ENCODE results near the gene DPH1. TPM values are rescaled to one million over a fixed set of nuclear protein-coding genes. Genes with fewer than 3 reads are reported as not detected.

Gene DPH1
- total and polyA plus RNA-seq, 2 donors, result 16.5 to 26.4 TPM

DNA sequence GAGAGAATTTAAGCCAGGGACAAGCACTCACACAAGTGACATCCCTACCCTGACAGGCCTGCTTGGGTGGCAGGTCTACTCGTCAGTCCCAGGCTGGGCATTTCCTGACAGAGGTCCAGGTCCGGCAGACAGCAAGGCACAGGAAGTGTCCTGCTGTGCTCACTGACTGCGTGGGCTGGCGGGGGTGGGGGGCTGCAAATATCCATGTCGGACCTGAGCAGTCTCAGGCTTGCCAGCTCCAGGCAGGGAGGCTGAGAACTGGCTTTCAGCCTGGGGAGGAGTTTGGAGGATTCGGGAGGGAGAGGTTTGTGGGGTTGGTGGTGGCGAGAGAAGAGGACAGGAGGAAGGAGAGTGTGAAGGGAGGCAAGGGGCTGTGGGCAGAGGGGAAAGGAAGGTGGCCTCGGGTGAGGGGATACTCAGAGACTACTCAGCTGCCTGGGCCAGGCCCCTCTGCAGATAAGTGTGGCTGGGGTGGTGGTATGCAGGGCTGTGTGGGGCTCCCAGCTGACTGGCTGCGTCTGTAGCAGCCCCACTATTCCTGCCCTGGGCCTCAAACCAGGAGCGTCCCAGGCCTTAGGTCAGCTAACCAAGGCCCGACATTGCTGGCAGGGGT is 32.7 kb downstream of the DPH1 start:
- Histone ChIP-seq H3K27me3 (ENCODE audit: control insufficient read depth in 2 of 2, insufficient read depth in 1 of 2, low read length in 1 of 2) (peaks cover 28 to 41% of the 10 kb centered on the region in 2 donors), H3K9me3 (ENCODE audit: control insufficient read depth in 2 of 2, insufficient read depth in 1 of 2, low read length in 1 of 2) (peaks cover 1 to 9% of the 10 kb centered on the region in 2 donors), H3K4me1 (ENCODE audit: control insufficient read depth in 2 of 2, insufficient read depth in 2 of 2, low read length in 2 of 2) (peaks cover 5 to 56% of the 10 kb centered on the region in 2 donors), H3K36me3 (ENCODE audit: control insufficient read depth in 2 of 2, insufficient read depth in 2 of 2, low read length in 1 of 2) (peaks cover 53 to 62% of the 10 kb centered on the region in 2 donors), H3K4me3 (ENCODE audit: low read length in 2 of 2) (no peak overlapping the region), H3K27ac (ENCODE audit: low read depth in 1 of 2, low read length in 1 of 2) (peak overlapping the region; percentile 24 to 48)
- 93% methylated on average over 11 of the region's 11 CpGs for WGBS
- no peak for DNase-seq (ENCODE audit: low read depth in 6 of 9, low spot score in 9 of 9)

DNA sequence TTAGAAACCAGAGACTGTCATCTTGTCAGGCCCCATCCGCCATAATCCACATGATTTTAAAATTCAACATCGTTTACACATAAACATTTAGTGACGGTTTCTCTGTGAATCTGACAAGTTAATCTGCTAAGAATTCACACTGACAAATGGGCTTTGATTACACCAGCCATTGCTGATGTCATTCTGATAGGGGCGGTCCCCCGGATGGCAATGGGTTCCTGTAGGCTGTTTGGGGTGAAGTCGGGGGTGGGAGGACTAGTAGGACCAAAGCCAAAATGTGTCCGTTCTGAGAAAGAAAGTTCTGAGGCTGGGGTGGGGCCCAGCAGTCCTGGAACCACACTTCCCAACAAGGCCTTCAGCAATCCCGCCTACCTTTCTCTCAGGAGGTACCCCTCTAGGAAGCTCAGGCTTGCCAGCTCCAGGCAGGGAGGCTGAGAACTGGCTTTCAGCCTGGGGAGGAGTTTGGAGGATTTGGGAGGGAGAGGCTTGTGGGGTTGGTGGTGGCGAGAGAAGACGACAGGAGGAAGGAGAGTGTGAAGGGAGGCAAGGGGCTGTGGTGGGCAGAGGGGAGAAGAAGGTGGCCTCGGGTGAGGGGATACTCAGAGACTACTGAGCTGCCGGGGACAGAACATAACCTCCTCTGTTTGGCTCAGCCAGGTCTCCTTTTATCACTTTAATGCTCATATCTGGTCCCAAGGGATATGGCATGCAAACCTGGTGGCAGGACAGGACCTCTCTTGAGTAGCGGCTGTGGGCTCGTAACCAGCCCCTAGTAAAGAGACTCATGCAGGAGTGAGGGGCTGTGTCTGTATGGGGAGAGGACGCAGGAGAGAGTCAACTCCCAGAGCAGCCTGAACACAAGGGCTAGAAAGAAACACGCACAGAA is 33.6 kb downstream of the DPH1 start:
- Histone ChIP-seq H3K36me3 (ENCODE audit: control insufficient read depth in 2 of 2, insufficient read depth in 2 of 2, low read length in 1 of 2) (peaks cover 60 to 65% of the 10 kb centered on the region in 2 donors), H3K9me3 (ENCODE audit: control insufficient read depth in 2 of 2, insufficient read depth in 1 of 2, low read length in 1 of 2) (peaks cover 0 to 3% of the 10 kb centered on the region in 2 donors), H3K4me3 (ENCODE audit: low read length in 2 of 2) (no peak overlapping the region), H3K4me1 (ENCODE audit: control insufficient read depth in 2 of 2, insufficient read depth in 2 of 2, low read length in 2 of 2) (peaks cover 10 to 61% of the 10 kb centered on the region in 2 donors), H3K27me3 (ENCODE audit: control insufficient read depth in 2 of 2, insufficient read depth in 1 of 2, low read length in 1 of 2) (peaks cover 20 to 33% of the 10 kb centered on the region in 2 donors), H3K27ac (ENCODE audit: low read depth in 1 of 2, low read length in 1 of 2) (peak overlapping the region; percentile 3 to 6)
- WGBS, result 91% methylated on average over 16 of the region's 16 CpGs
- no peak for DNase-seq (ENCODE audit: low read depth in 6 of 9, low spot score in 9 of 9)

DNA sequence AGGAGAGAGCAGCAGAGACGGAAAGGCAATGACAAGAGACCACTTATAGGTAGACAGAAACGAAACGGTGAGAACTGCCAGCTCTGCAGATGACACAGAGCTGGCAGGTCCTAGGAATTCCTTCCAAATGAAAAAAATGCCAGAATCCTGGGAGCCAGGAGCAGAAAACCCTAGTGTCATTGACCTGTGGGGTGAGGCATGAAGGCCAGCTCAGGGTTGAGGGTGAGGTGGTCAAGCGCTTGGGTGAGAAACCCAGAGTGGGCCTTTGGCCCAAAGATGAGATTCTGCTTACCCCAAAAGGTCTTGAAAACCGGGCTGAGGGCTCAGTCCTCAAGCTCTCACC is 34.2 kb downstream of the DPH1 start:
- no peak for DNase-seq (ENCODE audit: low read depth in 6 of 9, low spot score in 9 of 9)
- peaks cover 0 to 3% of the 10 kb centered on the region in 2 donors for H3K9me3 ChIP-seq (ENCODE audit: control insufficient read depth in 2 of 2, insufficient read depth in 1 of 2, low read length in 1 of 2)
- peaks cover 14 to 27% of the 10 kb centered on the region in 2 donors for H3K27me3 ChIP-seq (ENCODE audit: control insufficient read depth in 2 of 2, insufficient read depth in 1 of 2, low read length in 1 of 2)
- peaks cover 9 to 62% of the 10 kb centered on the region in 2 donors for H3K4me1 ChIP-seq (ENCODE audit: control insufficient read depth in 2 of 2, insufficient read depth in 2 of 2, low read length in 2 of 2)
- no peak overlapping the region for H3K27ac ChIP-seq (ENCODE audit: low read depth in 1 of 2, low read length in 1 of 2)
- WGBS, result 85% methylated on average over 5 of the region's 5 CpGs
- H3K36me3 ChIP-seq (ENCODE audit: control insufficient read depth in 2 of 2, insufficient read depth in 2 of 2, low read length in 1 of 2), result peaks cover 65 to 69% of the 10 kb centered on the region in 2 donors
- no peak overlapping the region for H3K4me3 ChIP-seq (ENCODE audit: low read length in 2 of 2)

DNA sequence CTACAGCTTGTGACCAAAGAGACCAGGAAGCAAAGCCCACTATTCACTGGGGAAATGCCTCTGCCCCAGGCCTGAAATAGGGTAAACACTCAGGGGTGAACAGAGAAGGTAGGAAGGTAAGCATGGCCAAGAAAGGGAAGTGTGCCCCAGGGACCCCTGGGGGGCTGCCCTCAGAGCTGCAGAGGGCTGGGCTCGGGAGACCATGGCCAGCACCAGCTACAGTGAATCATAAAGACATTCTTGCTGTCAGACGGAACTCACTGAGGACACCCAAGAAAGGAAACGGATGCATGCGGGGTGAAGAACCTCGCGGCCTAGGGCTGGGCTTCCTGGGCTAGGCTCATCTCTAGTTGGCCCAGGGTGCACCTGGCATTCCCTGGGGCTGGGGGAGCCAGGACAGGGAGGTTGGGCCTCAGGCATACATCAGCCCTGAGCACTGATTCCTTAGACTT is 34.6 kb downstream of the DPH1 start:
- Histone ChIP-seq H3K9me3 (ENCODE audit: control insufficient read depth in 2 of 2, insufficient read depth in 1 of 2, low read length in 1 of 2) (peaks cover 0 to 3% of the 10 kb centered on the region in 2 donors), H3K4me1 (ENCODE audit: control insufficient read depth in 2 of 2, insufficient read depth in 2 of 2, low read length in 2 of 2) (peaks cover 9 to 57% of the 10 kb centered on the region in 2 donors), H3K27ac (ENCODE audit: low read depth in 1 of 2, low read length in 1 of 2) (no peak overlapping the region), H3K36me3 (ENCODE audit: control insufficient read depth in 2 of 2, insufficient read depth in 2 of 2, low read length in 1 of 2) (peaks cover 65 to 70% of the 10 kb centered on the region in 2 donors), H3K4me3 (ENCODE audit: low read length in 2 of 2) (no peak overlapping the region), H3K27me3 (ENCODE audit: control insufficient read depth in 2 of 2, insufficient read depth in 1 of 2, low read length in 1 of 2) (peaks cover 10 to 22% of the 10 kb centered on the region in 2 donors)
- DNase-seq (ENCODE audit: low read depth in 6 of 9, low spot score in 9 of 9), result no peak
- 93% methylated on average over 6 of the region's 6 CpGs for WGBS

DNA sequence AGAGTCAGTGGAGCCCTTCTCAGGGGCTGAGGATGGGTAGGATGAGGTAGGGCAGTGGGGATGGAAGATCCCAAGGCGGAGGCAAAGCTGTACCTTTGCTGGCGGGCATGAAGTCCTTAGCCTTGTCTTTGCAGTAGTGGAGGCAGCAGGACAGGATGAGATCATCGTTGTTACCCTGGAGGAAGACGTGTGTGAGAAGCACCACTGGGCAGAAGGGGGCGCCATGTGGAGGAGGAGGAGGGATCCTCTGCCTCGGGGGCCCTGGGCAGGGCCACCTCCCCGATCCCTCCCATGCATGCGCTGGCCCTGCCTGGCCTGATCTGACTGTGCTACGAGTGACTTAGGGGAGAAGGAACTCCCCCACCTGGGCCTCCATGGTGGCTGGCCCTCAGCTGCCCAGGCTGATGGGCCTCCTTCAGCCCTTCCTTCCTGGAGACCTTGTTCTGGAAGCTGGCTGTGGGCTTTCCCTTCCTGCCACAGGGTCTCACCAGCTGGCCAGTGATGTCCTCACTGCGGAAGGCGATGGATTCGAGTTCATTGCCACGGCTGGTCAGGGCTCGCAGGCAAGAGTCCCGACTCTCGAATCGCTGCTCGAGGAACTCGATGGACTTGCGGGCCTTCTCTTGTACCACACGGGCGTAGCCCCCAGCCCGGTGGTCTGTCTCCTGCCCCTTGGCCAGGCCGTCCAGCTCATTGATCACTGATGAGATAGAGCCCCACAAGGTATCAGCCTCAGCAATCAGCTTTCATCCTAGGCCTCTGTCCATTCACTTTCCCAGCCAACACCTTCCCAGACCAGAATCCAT is 35.2 kb downstream of the DPH1 start:
- Histone ChIP-seq H3K27ac (ENCODE audit: low read depth in 1 of 2, low read length in 1 of 2) (no peak overlapping the region), H3K4me1 (ENCODE audit: control insufficient read depth in 2 of 2, insufficient read depth in 2 of 2, low read length in 2 of 2) (peaks cover 9 to 52% of the 10 kb centered on the region in 2 donors), H3K36me3 (ENCODE audit: control insufficient read depth in 2 of 2, insufficient read depth in 2 of 2, low read length in 1 of 2) (peaks cover 62 to 76% of the 10 kb centered on the region in 2 donors), H3K27me3 (ENCODE audit: control insufficient read depth in 2 of 2, insufficient read depth in 1 of 2, low read length in 1 of 2) (peaks cover 4 to 16% of the 10 kb centered on the region in 2 donors), H3K9me3 (ENCODE audit: control insufficient read depth in 2 of 2, insufficient read depth in 1 of 2, low read length in 1 of 2) (no peaks in the 10 kb centered on the region), H3K4me3 (ENCODE audit: low read length in 2 of 2) (no peak overlapping the region)
- DNase-seq (ENCODE audit: low read depth in 6 of 9, low spot score in 9 of 9), result no peak
- WGBS, result 94% methylated on average over 24 of the region's 24 CpGs

DNA sequence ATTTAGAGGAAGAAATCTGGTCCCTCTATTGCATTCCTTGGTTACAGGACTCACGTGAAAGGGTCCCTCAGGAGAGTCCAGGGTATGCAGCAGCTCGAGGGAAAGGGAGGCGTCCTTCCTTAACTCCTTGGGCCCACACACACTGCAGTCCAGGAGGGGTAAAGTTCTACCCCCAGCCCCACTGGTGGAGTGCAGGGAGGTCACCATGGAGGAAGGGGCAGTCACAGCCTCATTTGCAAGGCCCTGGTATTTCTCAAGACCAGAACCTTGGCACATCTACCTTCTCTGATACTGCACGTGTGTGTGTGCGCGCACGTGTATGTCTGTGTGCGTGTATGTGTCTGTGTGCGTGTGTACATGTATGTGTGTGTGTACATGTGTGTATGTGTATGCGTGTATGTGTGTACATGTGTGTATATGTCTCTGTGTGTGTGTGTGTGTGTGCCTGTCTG is 36.0 kb downstream of the DPH1 start:
- H3K4me1 ChIP-seq (ENCODE audit: control insufficient read depth in 2 of 2, insufficient read depth in 2 of 2, low read length in 2 of 2), result peaks cover 9 to 49% of the 10 kb centered on the region in 2 donors
- H3K36me3 ChIP-seq (ENCODE audit: control insufficient read depth in 2 of 2, insufficient read depth in 2 of 2, low read length in 1 of 2), result peaks cover 61 to 79% of the 10 kb centered on the region in 2 donors
- WGBS, result 97% methylated on average over 10 of the region's 10 CpGs

GRCh38 chr17:2067048-2067561 is 37.2 kb downstream of the DPH1 start:
- WGBS, result 92% methylated on average over 14 of the region's 14 CpGs
- no peak overlapping the region for H3K4me3 ChIP-seq (ENCODE audit: low read length in 2 of 2)
- H3K27ac ChIP-seq (ENCODE audit: low read depth in 1 of 2, low read length in 1 of 2), result peak overlapping the region; percentile 26 to 56
- H3K27me3 ChIP-seq (ENCODE audit: control insufficient read depth in 2 of 2, insufficient read depth in 1 of 2, low read length in 1 of 2), result no peaks in the 10 kb centered on the region
- no peak for DNase-seq (ENCODE audit: low read depth in 6 of 9, low spot score in 9 of 9)
- H3K9me3 ChIP-seq (ENCODE audit: control insufficient read depth in 2 of 2, insufficient read depth in 1 of 2, low read length in 1 of 2), result no peaks in the 10 kb centered on the region
- peaks cover 9 to 56% of the 10 kb centered on the region in 2 donors for H3K4me1 ChIP-seq (ENCODE audit: control insufficient read depth in 2 of 2, insufficient read depth in 2 of 2, low read length in 2 of 2)
- peaks cover 69 to 81% of the 10 kb centered on the region in 2 donors for H3K36me3 ChIP-seq (ENCODE audit: control insufficient read depth in 2 of 2, insufficient read depth in 2 of 2, low read length in 1 of 2)

More for the DNA sequence above, 36.0 kb downstream of the DPH1 start:
- no peak overlapping the region for H3K4me3 ChIP-seq (ENCODE audit: low read length in 2 of 2)
- H3K9me3 ChIP-seq (ENCODE audit: control insufficient read depth in 2 of 2, insufficient read depth in 1 of 2, low read length in 1 of 2), result no peaks in the 10 kb centered on the region
- no peak overlapping the region for H3K27ac ChIP-seq (ENCODE audit: low read depth in 1 of 2, low read length in 1 of 2)
- no peak for DNase-seq (ENCODE audit: low read depth in 6 of 9, low spot score in 9 of 9)
- H3K27me3 ChIP-seq (ENCODE audit: control insufficient read depth in 2 of 2, insufficient read depth in 1 of 2, low read length in 1 of 2), result peaks cover 0 to 8% of the 10 kb centered on the region in 2 donors

GRCh38 chr17:2067608-2068024 is 37.7 kb downstream of the DPH1 start:
- no peaks in the 10 kb centered on the region for H3K27me3 ChIP-seq (ENCODE audit: control insufficient read depth in 2 of 2, insufficient read depth in 1 of 2, low read length in 1 of 2)
- no peak overlapping the region for H3K4me3 ChIP-seq (ENCODE audit: low read length in 2 of 2)
- no peaks in the 10 kb centered on the region for H3K9me3 ChIP-seq (ENCODE audit: control insufficient read depth in 2 of 2, insufficient read depth in 1 of 2, low read length in 1 of 2)
- no peak for DNase-seq (ENCODE audit: low read depth in 6 of 9, low spot score in 9 of 9)
- H3K27ac ChIP-seq (ENCODE audit: low read depth in 1 of 2, low read length in 1 of 2), result peak overlapping the region; percentile 43 to 56
- peaks cover 74 to 80% of the 10 kb centered on the region in 2 donors for H3K36me3 ChIP-seq (ENCODE audit: control insufficient read depth in 2 of 2, insufficient read depth in 2 of 2, low read length in 1 of 2)
- H3K4me1 ChIP-seq (ENCODE audit: control insufficient read depth in 2 of 2, insufficient read depth in 2 of 2, low read length in 2 of 2), result peaks cover 9 to 57% of the 10 kb centered on the region in 2 donors
- 39% methylated on average over 5 of the region's 5 CpGs for WGBS
